IMR-90 (cell line): ENCODE measurements around the gene UNC79. TPM values are rescaled to one million over a fixed set of nuclear protein-coding genes. Genes with fewer than 3 reads are reported as not detected.
"Not testable (repeated sequence)": the region's sequence is repeated elsewhere in the genome, so short reads cannot be mapped to it uniquely, and the experiment has no call there.

Experiments
- ATAC-seq: fragments of 200-7000 bp; cut with Tn5 transposase; 2 replicates; pipeline ENCODE4 v1.9.1; 2020; ENCODE audit warnings: low read depth, mild to moderate bottlenecking, moderate library complexity
- BruUV-seq: library from RNA; stranded (reverse); fragments of 400-500 nt; replicated peaks from 2 replicates; lab custom pipeline; 2021; lab: Mats Ljungman, UMichigan
- CTCF ChIA-PET: fragments of 300-600 bp; formaldehyde crosslinking; extraction: SDS; loops from one replicate; lab custom pipeline; 2021; ENCODE audit warnings: antibody characterized with exemption; lab: Yijun Ruan, JAX
- POLR2A ChIA-PET: fragments of 300-600 bp; sonication (Branson Sonifier 250); formaldehyde crosslinking; loops from one replicate; lab custom pipeline; 2022; ENCODE audit warnings: antibody characterized with exemption; ENCODE audit not compliant: unreplicated experiment; lab: Charles Lee
- DNase-seq: peaks from one replicate; pipeline ENCODE4 v3.0.0; 2013
- H2AFZ ChIP-seq: replicated peaks from 2 replicates; pipeline ENCODE3; 2013; ENCODE audit warnings: low read length, mild to moderate bottlenecking; ENCODE audit not compliant: poor library complexity
- H2AK5ac ChIP-seq: 2 replicates; pipeline ENCODE4 v1.6.1; 2013; ENCODE audit warnings: low read depth, low read length, inconsistent platforms
- H2AK9ac ChIP-seq: replicated peaks from 2 replicates; pipeline ENCODE3; 2013; ENCODE audit warnings: mild to moderate bottlenecking, low read depth, low read length, moderate library complexity; ENCODE audit not compliant: poor library complexity
- H2BK120ac ChIP-seq: 2 replicates; pipeline ENCODE4 v1.6.1; 2013; ENCODE audit warnings: low read depth, low read length, inconsistent platforms
- H2BK15ac ChIP-seq: 3 replicates; pipeline ENCODE4 v1.6.1; 2013; ENCODE audit warnings: low read depth, low read length, inconsistent platforms
- H2BK20ac ChIP-seq: 2 replicates; pipeline ENCODE4 v1.6.1; 2013; ENCODE audit warnings: low read depth, mild to moderate bottlenecking, inconsistent platforms, low read length, moderate library complexity
- H2BK5ac ChIP-seq: 2 replicates; pipeline ENCODE4 v1.6.1; 2013; ENCODE audit warnings: mild to moderate bottlenecking, low read depth, low read length, inconsistent platforms; ENCODE audit not compliant: poor library complexity, severe bottlenecking
- H3K14ac ChIP-seq: replicated peaks from 2 replicates; pipeline ENCODE4 v1.6.1; 2013; ENCODE audit warnings: low read depth, low read length, inconsistent platforms
- H3K18ac ChIP-seq: 2 replicates; pipeline ENCODE4 v1.6.1; 2013; ENCODE audit warnings: low read depth, low read length, control low read depth
- H3K23ac ChIP-seq: 2 replicates; pipeline ENCODE4 v1.6.1; 2013; ENCODE audit warnings: low read depth, low read length, inconsistent platforms
- H3K27ac ChIP-seq: 2 replicates; pipeline ENCODE4 v1.5.1; 2013; ENCODE audit warnings: mild to moderate bottlenecking, control low read depth, low read length; ENCODE audit not compliant: insufficient read depth
- H3K27me3 ChIP-seq: 2 replicates; pipeline ENCODE4 v1.6.1; 2013; ENCODE audit warnings: low read length; ENCODE audit not compliant: control insufficient read depth, insufficient read depth
- H3K36me3 ChIP-seq: 2 replicates; pipeline ENCODE4 v1.6.1; 2013; ENCODE audit warnings: low read length, mixed read lengths; ENCODE audit not compliant: control insufficient read depth, insufficient read depth
- H3K4ac ChIP-seq: 2 replicates; pipeline ENCODE4 v1.6.1; 2013; ENCODE audit warnings: low read depth, low read length, inconsistent platforms
- H3K4me1 ChIP-seq: 2 replicates; pipeline ENCODE4 v1.6.1; 2013; ENCODE audit warnings: low read length, mixed read lengths; ENCODE audit not compliant: control insufficient read depth, insufficient read depth
- H3K4me2 ChIP-seq: 2 replicates; pipeline ENCODE4 v1.6.1; 2013; ENCODE audit warnings: low read depth, mild to moderate bottlenecking, control low read depth, low read length, moderate library complexity
- H3K4me3 ChIP-seq: 2 replicates; pipeline ENCODE4 v1.5.1; 2013; ENCODE audit warnings: low read depth, mild to moderate bottlenecking, control low read depth, low read length, moderate library complexity; ENCODE audit not compliant: insufficient read depth
- H3K56ac ChIP-seq: 2 replicates; pipeline ENCODE4 v1.6.1; 2013; ENCODE audit warnings: low read length, inconsistent platforms; ENCODE audit not compliant: insufficient read depth; ENCODE audit errors: extremely low read depth
- H3K79me1 ChIP-seq, 2 experiments: 2 replicates each; pipeline ENCODE4 v1.6.1; 2013; ENCODE audit warnings: low read length in 2 of 2, inconsistent platforms in 1 of 2, low read depth in 1 of 2
- H3K9ac ChIP-seq: 2 replicates; pipeline ENCODE4 v1.6.1; 2013; ENCODE audit warnings: low read depth, low read length, control low read depth
- H3K9me1 ChIP-seq: 2 replicates; pipeline ENCODE4 v1.6.1; 2013; ENCODE audit warnings: low read length, inconsistent platforms; ENCODE audit not compliant: insufficient read depth
- H3K9me3 ChIP-seq: 2 replicates; pipeline ENCODE4 v1.6.1; 2013; ENCODE audit warnings: low read length; ENCODE audit not compliant: control insufficient read depth, insufficient read depth
- H4K20me1 ChIP-seq: 2 replicates; pipeline ENCODE4 v1.6.1; 2013; ENCODE audit warnings: low read length, inconsistent platforms; ENCODE audit not compliant: insufficient read depth
- H4K5ac ChIP-seq: 2 replicates; pipeline ENCODE4 v1.6.1; 2013; ENCODE audit warnings: mild to moderate bottlenecking, low read depth, low read length, control low read depth
- H4K8ac ChIP-seq, 2 experiments: 2 replicates each; pipeline ENCODE4 v1.6.1; 2013; ENCODE audit warnings: low read depth in 2 of 2, low read length in 2 of 2, control low read depth in 1 of 2, inconsistent platforms in 1 of 2
- H4K91ac ChIP-seq: 2 replicates; pipeline ENCODE4 v1.6.1; 2013; ENCODE audit warnings: low read depth, low read length, inconsistent platforms; ENCODE audit not compliant: insufficient read depth
- WGBS, 2 experiments: methylation state at CpG; one replicate each; pipeline versions ENCODE4 v1.1.5 to v1.1.7; 2013; ENCODE audit warnings: missing lambda C conversion rate in 2 of 2; ENCODE audit not compliant: insufficient read length in 1 of 2; ENCODE audit errors: extremely low coverage in 2 of 2; 5-methylcytosine and 5-hydroxymethylcytosine counted together
- dilution Hi-C: fragments of 300-500 bp; cut with HindIII; formaldehyde crosslinking; loops from one replicate; pipeline ENCODE4 v1.14.3; 2018; ENCODE audit warnings: low sequenced_read_pairs; ENCODE audit not compliant: unreplicated experiment
- in situ Hi-C: fragments of 300-500 bp; cut with MboI; formaldehyde crosslinking; loops from 3 replicates; pipeline ENCODE4 v1.14.3; 2019; ENCODE audit warnings: low sequenced_read_pairs, inconsistent platforms, mixed read lengths
- intact Hi-C: fragments of 100-400 bp; cut with micrococcal nuclease; formaldehyde crosslinking; loops from 2 replicates; pipeline ENCODE4 v1.10.0; 2022
- polyA plus RNA-seq, 3 experiments: library from polyadenylated mRNA; depleted of rRNA; stranded (reverse); fragments of >200 nt; gene quantifications; 2 replicates each; pipeline ENCODE4 v1.2.3, GENCODE V29; 2012; ENCODE audit warnings: low replicate concordance in 1 of 3
- total RNA-seq: library from RNA; depleted of rRNA; stranded (reverse); fragments of >200 nt; gene quantifications from 2 replicates; pipeline ENCODE4 v1.2.3, GENCODE V29; 2012

UNC79 gene
- total and polyA plus RNA-seq, 2 of the 4 experiments (the other 2 are of a cell fraction): under 0.01 TPM

DNA sequence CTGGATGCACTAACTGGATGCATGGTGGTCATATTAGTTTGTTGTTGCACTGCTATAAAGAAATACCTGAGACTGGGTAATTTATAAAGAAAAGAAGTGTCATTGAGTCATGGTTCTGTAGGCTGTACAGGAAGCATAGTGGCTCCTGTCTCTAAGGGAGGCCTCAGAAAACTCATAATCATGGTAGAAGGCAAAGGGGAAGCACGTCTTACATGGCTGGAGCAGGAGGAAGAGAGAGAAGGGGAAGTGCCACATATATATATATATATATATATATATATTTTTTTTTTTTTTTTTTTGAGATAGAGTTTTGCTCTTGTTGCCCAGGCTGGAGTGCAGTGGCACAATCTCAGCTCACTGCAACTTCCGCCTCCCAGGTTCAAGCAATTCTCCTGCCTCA, 62.9 kb downstream of the UNC79 start:
- H2AK9ac ChIP-seq, H3K23ac ChIP-seq, H3K14ac ChIP-seq, CTCF ChIA-PET, POLR2A ChIA-PET, H3K4me1 ChIP-seq, H2AK5ac ChIP-seq, H3K4me2 ChIP-seq, intact Hi-C loops, ATAC-seq, H3K9me3 ChIP-seq, H3K27ac ChIP-seq, H3K4ac ChIP-seq, dilution Hi-C loops, H4K8ac ChIP-seq, H4K91ac ChIP-seq, H4K5ac ChIP-seq, in situ Hi-C loops, H2BK20ac ChIP-seq, DNase-seq, H3K56ac ChIP-seq, H3K4me3 ChIP-seq, H3K18ac ChIP-seq, H3K79me1 ChIP-seq, H2BK15ac ChIP-seq, H3K9me1 ChIP-seq, H2AFZ ChIP-seq, H2BK120ac ChIP-seq, H3K36me3 ChIP-seq, H3K27me3 ChIP-seq, BruUV-seq, H2BK5ac ChIP-seq, H4K20me1 ChIP-seq, H3K9ac ChIP-seq: not testable (repeated sequence)
- WGBS, 2 experiments: no CpG with 5 or more reads among the region's 2 CpGs
